ENCODE data around the gene HS2ST1.

The HS2ST1 gene

DNA sequence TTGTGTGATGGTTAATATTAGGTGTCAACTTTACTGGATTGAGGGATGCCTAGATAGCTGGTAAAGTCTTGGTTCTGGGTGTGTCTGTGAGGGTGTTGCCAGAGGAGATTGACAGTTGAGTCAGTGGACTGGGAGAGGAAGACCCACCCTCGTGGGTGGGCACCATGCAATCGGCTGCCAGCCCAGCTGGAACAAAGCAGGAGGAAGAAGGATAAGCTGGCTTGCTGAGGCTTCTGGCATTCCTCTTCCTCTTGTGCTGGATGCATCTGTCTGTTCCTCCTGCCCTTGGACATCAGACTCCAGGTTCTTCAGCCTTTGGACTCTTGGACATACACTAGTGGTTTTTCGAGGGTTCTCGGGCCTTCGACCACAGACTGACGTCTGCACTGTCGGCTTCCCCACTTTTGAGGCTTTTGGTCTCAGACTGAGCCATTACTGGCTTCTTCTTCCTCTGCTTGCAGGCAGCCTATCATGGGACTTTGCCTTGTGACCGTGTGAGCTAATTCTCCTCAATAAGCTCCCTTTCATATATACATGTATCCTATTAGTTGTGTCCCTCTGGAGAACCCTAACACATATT, 230.0 kb downstream of the HS2ST1 start:
- DNase-seq, result no peak

GRCh38 chr1:87144981-87145380, 230.5 kb downstream of the HS2ST1 start:
- DNase-seq, result no peak

DNA sequence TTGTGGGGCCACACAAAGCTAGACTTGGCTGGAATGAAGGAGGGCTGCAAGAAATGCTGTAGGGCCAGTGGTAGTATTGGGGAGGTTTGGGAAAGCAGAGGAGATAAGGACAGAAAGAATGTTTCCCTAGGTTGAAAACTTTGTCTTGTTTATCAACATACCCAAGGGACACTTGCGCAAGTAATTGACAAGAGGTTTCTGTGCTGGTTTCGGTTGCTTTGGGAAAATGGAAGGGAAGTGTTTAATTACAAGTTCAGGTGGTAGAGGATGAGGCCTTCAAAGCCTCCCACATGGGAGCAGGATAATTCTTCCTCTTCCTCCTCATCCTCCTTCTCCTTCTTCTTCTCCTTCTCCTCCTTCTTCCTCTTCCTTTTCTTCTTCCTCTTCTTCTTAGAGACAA, 232.1 kb downstream of the HS2ST1 start:
- DNase-seq, result no peak

GRCh38 chr1:87146986-87147385, 232.6 kb downstream of the HS2ST1 start:
- DNase-seq, result no peak

DNA sequence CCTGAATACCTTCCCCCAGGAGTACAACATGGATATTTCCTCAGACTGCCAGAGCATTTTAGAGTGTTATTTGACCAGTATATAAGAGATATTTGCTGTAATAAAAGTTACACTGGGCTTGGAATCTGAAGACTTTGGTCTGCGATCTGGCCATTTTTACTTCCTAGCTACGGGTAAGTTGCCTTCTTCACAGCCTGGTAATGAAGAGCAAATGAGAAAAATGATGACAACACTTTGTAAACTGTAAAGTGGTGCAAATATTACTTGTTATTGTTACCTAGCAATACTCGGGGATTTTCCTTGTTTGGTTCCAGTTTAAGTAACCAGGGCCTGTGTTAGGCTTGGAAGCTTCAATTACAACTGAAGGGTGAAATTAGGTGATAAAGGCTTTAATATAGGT, 233.4 kb downstream of the HS2ST1 start:
- DNase-seq, result no peak

DNA sequence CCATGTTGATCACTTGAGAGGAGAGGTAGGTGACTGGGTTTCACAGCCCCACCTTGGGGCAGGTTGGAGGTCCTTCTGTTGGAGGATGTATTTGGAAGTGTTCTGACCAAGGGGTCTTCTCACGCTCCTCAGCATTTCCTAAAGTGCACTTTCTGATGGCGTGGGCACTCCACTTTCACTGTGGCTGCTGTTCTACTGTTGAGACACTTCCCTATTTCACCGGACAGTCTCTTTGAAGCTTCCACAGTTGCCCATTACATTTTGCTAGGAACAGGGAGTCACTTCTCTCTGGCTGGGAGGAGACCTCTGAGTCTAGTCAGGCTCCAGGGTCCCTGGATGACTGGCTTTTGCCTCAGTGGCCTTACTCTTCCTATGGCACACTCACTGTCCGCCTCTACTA, 234.2 kb downstream of the HS2ST1 start:
- no peak for DNase-seq

GRCh38 chr1:87149241-87150041, 235.0 kb downstream of the HS2ST1 start:
- DNase-seq, result no peak

DNA sequence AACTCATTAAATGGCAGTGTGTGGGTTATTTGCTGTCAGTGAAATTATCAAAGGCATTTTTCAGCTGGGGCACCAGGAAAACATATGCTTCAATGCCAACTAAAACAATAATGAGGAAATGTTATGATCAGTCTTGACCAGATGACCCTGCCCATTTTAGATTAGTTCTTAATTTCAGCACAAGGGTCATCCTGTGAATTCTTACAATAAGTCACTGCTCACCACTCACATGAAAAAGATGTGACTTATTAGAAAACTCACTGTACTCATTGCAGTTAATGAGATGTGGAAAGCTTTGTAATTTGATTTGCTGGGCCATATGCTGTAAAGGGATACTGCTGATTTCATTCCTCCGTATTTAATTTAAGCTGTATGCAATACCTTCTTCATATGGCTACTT, 235.7 kb downstream of the HS2ST1 start:
- DNase-seq, result no peak

GRCh38 chr1:87151500-87152421, 237.3 kb downstream of the HS2ST1 start:
- no peak for DNase-seq

DNA sequence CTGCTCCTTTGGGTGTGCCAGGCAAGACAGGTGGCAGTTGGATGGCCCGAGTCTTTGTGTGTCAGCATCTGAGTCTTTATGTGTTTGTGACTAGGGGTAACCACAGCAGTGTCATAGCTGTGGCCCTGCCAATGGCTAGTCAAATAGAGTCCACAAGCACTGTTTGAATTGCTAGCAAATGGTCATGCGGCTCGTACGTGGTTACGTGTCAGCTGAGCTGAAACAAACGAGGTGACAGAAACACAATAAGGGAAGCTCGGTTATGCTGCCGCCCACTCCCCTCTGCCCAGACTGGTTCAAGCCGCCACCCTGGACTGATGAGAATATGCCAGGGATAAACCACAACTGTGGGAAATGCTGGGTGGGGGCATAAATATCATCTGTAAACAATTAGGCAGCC, 239.9 kb downstream of the HS2ST1 start:
- DNase-seq, result no peak

DNA sequence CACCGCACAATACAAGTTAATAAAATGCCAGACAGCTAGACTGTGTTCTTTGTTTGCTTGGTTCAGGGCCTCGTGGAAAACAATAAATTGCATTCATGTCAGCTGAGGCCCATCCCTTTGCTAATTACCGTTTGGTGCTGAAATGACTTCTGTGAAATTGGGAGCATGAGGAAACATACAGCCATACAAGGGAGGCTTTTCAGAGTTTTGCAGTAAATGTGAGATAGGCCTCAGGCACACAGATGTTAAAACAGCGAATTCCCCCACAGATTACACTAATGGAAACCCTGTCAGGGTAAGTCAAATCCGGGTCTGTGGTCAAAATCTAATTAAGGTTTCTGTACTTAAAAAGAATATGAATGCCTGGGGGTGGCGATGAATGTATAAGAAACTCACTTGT, 240.7 kb downstream of the HS2ST1 start:
- DNase-seq, result no peak

GRCh38 chr1:87155648-87156047, 241.2 kb downstream of the HS2ST1 start:
- DNase-seq, result no peak

DNA sequence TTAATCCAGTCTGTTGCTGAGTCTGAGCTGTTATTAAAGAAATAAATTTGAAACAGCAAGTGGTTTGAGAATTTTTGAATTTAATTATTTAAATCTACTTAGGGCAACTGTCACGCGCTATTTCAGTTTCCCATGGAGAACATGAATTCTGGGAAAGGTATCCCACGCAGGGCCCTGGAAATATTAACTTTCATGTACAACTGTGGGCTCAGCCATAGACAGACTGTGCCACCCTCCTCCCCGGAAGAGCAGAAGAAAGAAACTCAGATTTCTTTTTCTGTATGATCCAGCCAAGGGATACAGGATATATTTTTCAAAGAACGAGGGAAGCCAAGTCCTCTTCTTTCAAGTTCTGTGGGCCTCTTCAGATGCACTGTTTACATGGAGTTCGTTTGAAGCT, 241.7 kb downstream of the HS2ST1 start:
- DNase-seq, result no peak

DNA sequence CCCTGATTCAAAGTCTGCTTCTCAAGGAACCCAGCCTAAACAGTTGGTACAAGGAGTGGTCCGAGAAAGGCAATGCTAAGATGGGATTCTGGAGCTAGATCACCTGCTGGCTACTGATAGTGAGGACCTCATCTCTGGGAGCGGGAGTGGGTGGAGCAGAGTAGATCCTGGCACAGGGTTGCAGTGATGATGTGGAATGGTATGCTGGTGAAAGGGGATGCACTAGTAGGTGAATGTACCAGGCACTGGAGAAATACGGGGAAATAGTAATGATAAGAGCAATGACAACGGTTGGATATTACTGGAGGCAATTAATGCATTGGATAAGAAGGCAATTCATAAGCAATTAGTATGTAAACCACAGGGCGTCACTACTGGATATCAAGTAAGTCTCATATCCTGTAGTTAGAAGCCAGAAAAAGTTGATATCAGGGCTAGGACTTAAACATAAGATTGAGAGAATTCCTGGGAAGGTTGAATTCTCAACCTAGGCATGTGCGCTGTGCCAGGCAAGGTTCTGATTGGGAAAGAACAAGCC, 245.0 kb downstream of the HS2ST1 start:
- DNase-seq, result no peak

Data from SW 1271 (cell line).